K562 (cell line): ENCODE data around the gene PRKAA1. TPM values are rescaled to one million over a fixed set of nuclear protein-coding genes. Genes with fewer than 3 reads are reported as not detected.

ENCODE experiments used
- AFF4 ChIP-seq: sonication (generic); formaldehyde crosslinking; IDR thresholded peaks from 2 replicates; pipeline ENCODE4 v1.8.0; 2023; ENCODE audit warnings: mild to moderate bottlenecking, missing genetic modification reagents
- BRF1 ChIP-seq: IDR thresholded peaks from 3 replicates; pipeline ENCODE4 v1.6.1; 2011; ENCODE audit warnings: borderline replicate concordance, mild to moderate bottlenecking; ENCODE audit not compliant: insufficient read length; ENCODE audit errors: extremely low read depth
- EP400 ChIP-seq: fragments of 450-650 bp; IDR thresholded peaks from 2 replicates; pipeline ENCODE4 v1.6.1; 2017; ENCODE audit warnings: antibody characterized with exemption, mild to moderate bottlenecking, moderate library complexity
- ETS1 ChIP-seq: conservative IDR thresholded peaks from 2 replicates; pipeline ENCODE4 v1.6.1; 2011; ENCODE audit warnings: low read depth, mild to moderate bottlenecking, low read length; ENCODE audit not compliant: control insufficient read depth
- L3MBTL2 ChIP-seq: fragments of 450-650 bp; IDR thresholded peaks from 2 replicates; pipeline ENCODE4 v1.6.1; 2016; ENCODE audit warnings: mild to moderate bottlenecking, moderate library complexity
- MAX ChIP-seq: sonication (generic); formaldehyde crosslinking; IDR thresholded peaks from 2 replicates; pipeline ENCODE4 v1.9.0; 2022; ENCODE audit warnings: mild to moderate bottlenecking, missing genetic modification reagents
- MNT ChIP-seq, 2 experiments: fragments of 450-650 bp; conservative IDR thresholded peaks; 2 replicates each; pipeline ENCODE4 v1.6.1; 2017; ENCODE audit warnings: mild to moderate bottlenecking in 2 of 2, moderate library complexity in 2 of 2
- MYC ChIP-seq, 2 experiments: fragments of 250-450 bp in 1 of 2; sonication (Bioruptor Pico) in 1 of 2; IDR thresholded peaks; 2 replicates each; pipeline versions ENCODE4 v1.5.1 to v1.6.1; 2012 to 2021; ENCODE audit warnings: low read depth in 2 of 2, borderline replicate concordance in 1 of 2, improper control_type of control experiment in 1 of 2, low read length in 1 of 2, mild to moderate bottlenecking in 1 of 2, moderate library complexity in 1 of 2
- PREB ChIP-seq: sonication (generic); formaldehyde crosslinking; IDR thresholded peaks from 2 replicates; pipeline ENCODE4 v1.8.1; 2023; ENCODE audit warnings: mild to moderate bottlenecking, missing genetic modification reagents
- RBM17 ChIP-seq: fragments of 200-400 bp; formaldehyde crosslinking; IDR thresholded peaks from 2 replicates; pipeline ENCODE4 v1.6.1; 2017; ENCODE audit warnings: low read depth, mild to moderate bottlenecking, low read length, borderline replicate concordance
- RBM25 ChIP-seq: fragments of 200-400 bp; formaldehyde crosslinking; IDR thresholded peaks from 2 replicates; pipeline ENCODE4 v1.6.1; 2018; ENCODE audit warnings: low read length, low read depth, moderate library complexity; ENCODE audit not compliant: severe bottlenecking
- SMARCB1 ChIP-seq: IDR thresholded peaks from 2 replicates; pipeline ENCODE4 v1.6.1; 2011; ENCODE audit warnings: improper control_type of control experiment, low read depth; ENCODE audit not compliant: insufficient read length
- ZBTB8A ChIP-seq: fragments of 450-650 bp; IDR thresholded peaks from 2 replicates; pipeline ENCODE4 v1.6.1; 2018; ENCODE audit warnings: mild to moderate bottlenecking, moderate library complexity; ENCODE audit not compliant: partially characterized antibody
- ZBTB9 ChIP-seq: fragments of 450-650 bp; formaldehyde crosslinking; IDR thresholded peaks from 2 replicates; pipeline ENCODE4 v1.4.0; 2020; ENCODE audit warnings: mild to moderate bottlenecking, moderate library complexity
- ZNF253 ChIP-seq: fragments of 250-450 bp; sonication (Bioruptor Pico); conservative IDR thresholded peaks from 2 replicates; pipeline ENCODE4 v1.6.1; 2021; ENCODE audit warnings: mild to moderate bottlenecking
- ZNF347 ChIP-seq: fragments of 450-650 bp; formaldehyde crosslinking; IDR thresholded peaks from 2 replicates; pipeline ENCODE4 v1.4.0; 2020; ENCODE audit warnings: low read depth, mild to moderate bottlenecking, moderate library complexity
- polyA plus RNA-seq, 8 experiments: library from polyadenylated mRNA; depleted of rRNA in 4 of 8; stranded (reverse) in 5 of 8; unstranded in 3 of 8; fragments of >200 nt; fragmentation: Nextera tagmentation in 2 of 8; fragmentation: Illumina TruSeq in 1 of 8; extraction: Ambion mirVana in 2 of 8; extraction: Trizol in 1 of 8; gene quantifications; 2 replicates each; pipeline versions ENCODE4 v1.2.1 to v1.2.3, GENCODE V29; 2011 to 2014; ENCODE audit warnings: inconsistent platforms in 1 of 8, missing spikeins in 1 of 8
- total RNA-seq, 7 experiments: library from RNA; depleted of rRNA in 6 of 7; stranded (reverse); fragments of >200 nt in 6 of 7; fragmentation: Illumina TruSeq in 2 of 7; extraction: Trizol in 2 of 7; gene quantifications; 2 replicates each; pipeline versions ENCODE4 v1.2.1 to v1.2.3, GENCODE V29; 2011 to 2021; ENCODE audit warnings: low replicate concordance in 1 of 7

Gene PRKAA1
- total and polyA plus RNA-seq, 9 of the 15 experiments (the other 6 are each of a cell fraction or from before 2014, with no cell fraction given) = 24.5 to 84.0 (median 51.4) TPM

GRCh38 chr5:40797273-40798011 is 732 bp downstream of the PRKAA1 start (continued):
- TF ChIP-seq MNT (conservative IDR thresholded peaks at IDR 0.05) (no peak; a peak in 1 of 4 replicates), ZBTB9 (no peak), ZBTB8A (no peak), ZNF253 (no peak), EP400 (no peak), MAX (CRISPR knock-in tag) (0 out of 2 replicates have a peak, but pooled peaks have one; percentile 44), RBM25 (no peak), ZNF347 (CRISPR knock-in tag) (no peak), BRF1 (no peak), AFF4 (CRISPR knock-in tag) (0 out of 2 replicates have a peak, but pooled peaks have one; percentile 1), PREB (CRISPR knock-in tag) (no peak), ETS1 (peak; percentile 50), L3MBTL2 (no peak), RBM17 (no peak), SMARCB1 (no peak), MYC (IDR thresholded peaks at IDR 0.05; ENCODE audit: low read depth, low read length) (no peak), MYC (CRISPR knock-in tag; IDR thresholded peaks at IDR 0.05; ENCODE audit: borderline replicate concordance, low read depth) (no peak)
